Lower leg skin (tissue), 3 donors: ENCODE data around the gene ESPL1.

Source experiments
- POLR2A ChIP-seq, 2 donors: fragments of 450-650 bp; IDR thresholded peaks; one replicate each; pipeline ENCODE4 v1.6.1; 2016 to 2017; ENCODE audit warnings: antibody characterized with exemption in 2 of 2, mild to moderate bottlenecking in 1 of 2, moderate library complexity in 1 of 2
- TF ChIP-seq, protein P1 (sequence below), 3 donors: fragments of 450-650 bp; IDR thresholded peaks; one replicate each; pipeline ENCODE4 v1.5.1; 2016; ENCODE audit warnings: antibody characterized with exemption in 3 of 3, mild to moderate bottlenecking in 3 of 3, moderate library complexity in 2 of 3

- TF ChIP-seq, protein P1, sequence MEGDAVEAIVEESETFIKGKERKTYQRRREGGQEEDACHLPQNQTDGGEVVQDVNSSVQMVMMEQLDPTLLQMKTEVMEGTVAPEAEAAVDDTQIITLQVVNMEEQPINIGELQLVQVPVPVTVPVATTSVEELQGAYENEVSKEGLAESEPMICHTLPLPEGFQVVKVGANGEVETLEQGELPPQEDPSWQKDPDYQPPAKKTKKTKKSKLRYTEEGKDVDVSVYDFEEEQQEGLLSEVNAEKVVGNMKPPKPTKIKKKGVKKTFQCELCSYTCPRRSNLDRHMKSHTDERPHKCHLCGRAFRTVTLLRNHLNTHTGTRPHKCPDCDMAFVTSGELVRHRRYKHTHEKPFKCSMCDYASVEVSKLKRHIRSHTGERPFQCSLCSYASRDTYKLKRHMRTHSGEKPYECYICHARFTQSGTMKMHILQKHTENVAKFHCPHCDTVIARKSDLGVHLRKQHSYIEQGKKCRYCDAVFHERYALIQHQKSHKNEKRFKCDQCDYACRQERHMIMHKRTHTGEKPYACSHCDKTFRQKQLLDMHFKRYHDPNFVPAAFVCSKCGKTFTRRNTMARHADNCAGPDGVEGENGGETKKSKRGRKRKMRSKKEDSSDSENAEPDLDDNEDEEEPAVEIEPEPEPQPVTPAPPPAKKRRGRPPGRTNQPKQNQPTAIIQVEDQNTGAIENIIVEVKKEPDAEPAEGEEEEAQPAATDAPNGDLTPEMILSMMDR (IDR thresholded peaks at IDR 0.05): no peak
- no peak for TF ChIP-seq POLR2A (IDR thresholded peaks at IDR 0.05)
These were observed 38.6 kb upstream of the ESPL1 start for GRCh38 chr12:53229454-53229853.
